GM19468 (cell line): Measurements from ENCODE around the gene SYF2.

Experiments
- ATAC-seq: cut with Tn5 transposase; IDR thresholded peaks from one replicate; pipeline ENCODE4 v1.9.1; 2021; ENCODE audit warnings: mild to moderate bottlenecking, moderate library complexity, moderate number of reproducible peaks; ENCODE audit not compliant: unreplicated experiment; ENCODE audit errors: extremely low read depth

SYF2 gene

DNA sequence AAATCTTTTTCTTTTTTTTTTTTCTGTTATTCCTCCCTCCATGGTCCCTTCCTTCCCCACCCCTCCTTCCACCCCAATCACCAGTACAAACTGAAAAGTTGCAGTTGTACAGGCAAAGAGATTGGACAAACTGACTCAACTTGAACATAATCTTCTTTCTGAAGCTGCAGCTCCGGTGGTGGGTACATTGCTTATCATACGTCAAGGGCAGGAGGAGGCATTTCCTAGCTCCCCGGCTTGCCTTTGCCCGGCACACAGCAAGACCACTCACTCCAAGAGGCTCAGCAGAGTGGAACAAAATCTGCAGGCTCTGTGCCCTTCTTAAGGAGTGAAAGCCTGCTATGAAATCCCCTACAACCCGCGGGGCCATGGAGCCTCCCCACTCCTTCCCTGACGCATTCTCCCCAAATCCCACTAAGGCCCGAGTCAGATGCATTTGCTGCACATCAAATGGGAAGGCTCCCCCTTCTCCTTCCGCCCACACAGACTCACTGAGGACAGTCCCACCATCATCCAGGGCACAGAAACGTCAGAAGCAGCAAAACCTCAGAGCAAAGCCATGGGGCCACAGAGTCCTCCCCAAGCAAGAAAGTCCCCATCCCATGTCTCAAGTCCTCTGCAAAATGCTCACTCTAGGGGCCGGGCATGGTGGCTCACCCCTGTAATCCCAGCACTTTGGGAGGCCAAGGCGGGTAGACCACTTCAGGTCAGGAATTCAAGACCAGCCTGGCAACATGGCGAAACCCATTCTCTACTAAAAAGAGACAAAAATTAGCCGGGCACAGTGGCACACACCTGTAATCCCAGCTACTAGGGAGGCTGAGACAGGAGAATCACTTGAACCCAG is 45.9 kb downstream of the SYF2 start:
- ATAC-seq, result no peak

DNA sequence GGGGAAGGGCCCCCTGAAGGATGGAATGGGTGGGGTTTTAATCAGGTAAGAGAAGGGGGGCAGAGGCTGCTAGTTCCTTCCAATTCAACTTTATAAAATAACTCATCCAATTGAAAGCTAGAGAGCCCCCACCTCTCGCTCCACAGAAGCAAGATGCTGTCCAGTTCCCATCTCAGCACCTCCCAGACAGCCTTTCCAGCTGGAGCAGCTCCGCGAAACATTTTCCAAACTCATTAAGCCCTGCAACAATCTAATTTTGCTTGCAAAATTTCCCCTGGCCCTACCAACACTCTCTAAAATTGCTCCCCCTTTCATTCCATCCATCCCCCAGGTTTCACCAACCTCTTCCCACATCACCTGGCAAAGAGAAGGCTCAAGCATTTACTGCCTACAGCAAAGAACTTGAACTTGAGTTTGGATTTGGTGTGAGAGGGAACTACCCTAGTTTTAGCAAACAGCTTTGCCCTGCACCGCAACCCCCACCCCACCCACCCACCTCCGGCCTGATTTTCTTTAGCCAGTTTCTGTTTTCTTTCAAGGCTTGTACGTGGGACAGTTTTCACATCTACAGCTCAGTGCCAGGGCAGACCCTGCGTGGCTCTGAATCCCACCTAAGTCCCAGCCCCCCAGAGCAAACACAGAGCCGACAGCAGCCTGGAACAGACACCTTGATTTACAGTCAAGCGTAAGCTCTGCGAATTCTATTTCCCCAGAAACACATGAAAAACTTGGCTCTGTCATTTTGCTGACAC is 46.7 kb downstream of the SYF2 start:
- no peak for ATAC-seq

DNA sequence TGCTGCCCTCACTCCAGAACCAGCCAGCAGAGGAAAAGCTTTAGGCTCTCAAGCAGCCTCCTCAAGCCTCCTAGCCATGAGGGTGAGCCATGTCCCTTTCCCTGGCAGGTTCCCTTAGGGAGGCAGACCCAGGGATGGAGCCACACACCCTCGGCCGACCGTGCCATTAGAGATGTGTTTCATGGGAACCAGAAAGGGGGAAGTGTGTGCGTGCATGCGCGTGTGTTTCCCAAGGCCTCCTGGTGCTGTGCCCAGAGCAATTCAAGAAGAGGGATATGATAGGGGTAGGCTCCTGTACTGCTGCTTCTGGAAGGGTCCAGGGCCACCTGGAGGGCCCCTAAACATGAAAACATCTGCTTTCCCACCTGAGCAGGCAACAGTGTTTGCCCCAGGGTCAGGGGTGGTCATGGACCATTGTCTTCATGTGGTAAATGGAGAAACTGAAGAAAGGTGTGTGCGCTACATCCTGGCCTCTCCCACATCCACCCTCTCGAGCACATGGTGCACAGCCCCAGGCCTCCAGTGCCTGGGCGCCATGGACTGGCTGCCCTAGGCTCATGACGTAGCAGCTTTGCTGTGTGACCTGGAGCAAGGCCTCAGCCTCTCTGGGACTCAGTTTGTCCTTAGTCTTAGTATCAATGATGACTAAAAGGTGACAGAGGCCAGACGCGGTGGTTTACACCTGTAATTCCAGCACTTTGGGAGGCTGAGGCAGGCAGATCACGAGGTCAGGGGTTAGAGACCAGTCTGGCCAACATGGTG is 48.1 kb downstream of the SYF2 start:
- ATAC-seq, result no peak

DNA sequence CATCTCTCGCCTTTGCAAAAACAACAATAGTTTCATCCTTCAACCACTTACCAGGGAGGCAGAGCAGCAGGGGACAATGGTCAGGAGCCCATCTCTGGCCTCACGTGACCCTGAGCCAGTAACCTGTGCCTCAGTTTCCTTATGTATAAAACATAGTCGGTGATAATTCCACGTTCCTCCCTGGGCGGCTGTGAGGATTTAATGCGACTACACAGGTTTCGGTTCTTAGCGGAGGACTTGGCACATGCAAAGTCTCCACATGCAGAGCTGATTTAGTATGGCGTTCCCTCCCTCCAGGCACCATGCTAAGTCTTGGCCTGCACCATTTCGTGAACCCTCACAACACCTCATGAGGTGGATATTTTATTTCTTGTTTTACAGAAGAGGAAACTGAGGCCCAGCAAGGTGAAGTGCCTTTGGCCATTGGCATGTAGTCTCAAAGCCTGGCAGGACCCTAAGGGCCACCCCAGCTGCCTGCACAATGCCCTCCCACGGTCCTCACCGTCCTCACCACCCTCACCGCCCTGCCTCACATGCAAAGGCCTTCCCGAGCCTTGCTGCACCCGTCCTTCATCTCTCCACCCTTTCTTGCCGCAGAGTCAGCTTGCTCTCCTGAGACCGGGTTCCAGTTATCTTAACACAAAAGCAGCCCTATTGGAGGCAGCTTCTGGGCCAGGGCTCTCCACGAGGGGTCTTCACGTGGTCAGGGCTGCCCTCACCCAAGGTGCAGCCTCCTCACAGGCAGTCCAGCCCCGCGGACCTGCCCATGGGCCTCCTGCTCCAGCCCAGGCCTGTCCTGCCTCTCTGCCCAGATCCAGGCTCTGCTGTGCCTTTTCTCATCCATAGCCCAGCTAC is 48.9 kb downstream of the SYF2 start:
- ATAC-seq, result no peak

DNA sequence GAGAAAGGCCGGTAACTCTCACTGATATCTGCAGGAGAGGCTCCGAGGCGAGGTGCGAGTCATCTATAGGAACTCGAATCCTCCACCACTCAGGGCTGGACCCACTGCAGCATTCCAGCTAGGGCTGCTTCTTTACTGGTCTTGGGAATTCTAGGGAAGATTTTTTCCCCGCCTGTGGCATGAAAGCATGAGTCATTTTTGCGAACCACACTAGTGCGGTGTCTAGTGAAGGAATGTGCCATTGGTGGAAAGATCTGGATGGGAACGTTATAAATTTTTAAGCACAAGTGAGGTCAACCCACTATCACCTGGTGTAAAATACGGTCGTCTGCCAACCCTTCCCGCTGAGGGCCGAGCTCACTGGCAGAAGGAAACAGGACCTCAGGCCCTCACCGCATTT is 49.7 kb downstream of the SYF2 start:
- ATAC-seq, result no peak

DNA sequence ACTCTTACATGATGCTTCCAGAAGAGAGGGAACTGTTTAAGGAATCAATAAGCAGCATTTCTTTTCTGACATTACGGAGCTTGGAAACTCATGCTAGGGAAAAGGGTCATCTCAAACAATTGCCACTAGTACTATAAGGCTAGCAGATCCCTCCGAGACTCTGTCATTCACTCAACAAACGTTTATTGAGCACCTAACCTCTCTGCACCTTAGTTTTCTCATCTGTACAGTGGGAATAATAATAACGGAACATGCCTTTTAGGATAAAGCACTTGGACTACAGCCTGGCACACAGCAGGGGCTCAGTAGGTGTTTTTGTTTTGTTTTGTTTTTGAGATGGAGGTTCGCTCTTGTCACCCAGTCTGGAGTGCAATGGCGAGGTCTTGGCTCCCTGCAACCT is 51.3 kb downstream of the SYF2 start:
- no peak for ATAC-seq

DNA sequence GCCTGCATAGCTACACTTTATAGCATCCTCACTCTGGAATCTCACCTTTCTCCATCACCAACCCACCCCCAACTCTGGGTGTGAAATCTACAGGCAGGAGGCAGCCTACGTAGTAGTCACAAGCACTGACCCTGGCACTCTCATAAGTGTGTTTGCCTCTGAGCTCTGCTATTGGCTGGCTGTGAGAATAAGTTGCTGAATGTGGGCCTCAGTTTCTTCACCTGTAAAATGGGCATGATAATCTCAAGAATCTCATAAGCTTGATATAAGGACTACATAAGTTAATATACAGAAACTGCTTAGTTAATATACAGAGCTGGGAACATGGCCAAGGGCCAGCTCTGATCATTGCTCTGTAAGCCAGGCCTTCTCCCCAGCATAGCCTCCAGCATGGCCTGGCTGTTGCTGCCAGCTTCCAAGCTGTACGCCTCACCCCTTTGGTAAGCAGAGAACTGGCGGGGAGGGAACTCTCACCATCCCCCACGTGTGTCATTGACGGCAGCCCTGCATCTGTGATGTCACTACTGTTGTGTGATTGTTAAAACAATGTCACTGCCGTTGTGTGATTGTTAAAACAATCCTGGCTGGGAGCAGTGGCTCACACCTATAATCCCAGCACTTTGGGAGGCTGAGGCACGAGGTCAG is 53.3 kb downstream of the SYF2 start:
- ATAC-seq, result no peak

DNA sequence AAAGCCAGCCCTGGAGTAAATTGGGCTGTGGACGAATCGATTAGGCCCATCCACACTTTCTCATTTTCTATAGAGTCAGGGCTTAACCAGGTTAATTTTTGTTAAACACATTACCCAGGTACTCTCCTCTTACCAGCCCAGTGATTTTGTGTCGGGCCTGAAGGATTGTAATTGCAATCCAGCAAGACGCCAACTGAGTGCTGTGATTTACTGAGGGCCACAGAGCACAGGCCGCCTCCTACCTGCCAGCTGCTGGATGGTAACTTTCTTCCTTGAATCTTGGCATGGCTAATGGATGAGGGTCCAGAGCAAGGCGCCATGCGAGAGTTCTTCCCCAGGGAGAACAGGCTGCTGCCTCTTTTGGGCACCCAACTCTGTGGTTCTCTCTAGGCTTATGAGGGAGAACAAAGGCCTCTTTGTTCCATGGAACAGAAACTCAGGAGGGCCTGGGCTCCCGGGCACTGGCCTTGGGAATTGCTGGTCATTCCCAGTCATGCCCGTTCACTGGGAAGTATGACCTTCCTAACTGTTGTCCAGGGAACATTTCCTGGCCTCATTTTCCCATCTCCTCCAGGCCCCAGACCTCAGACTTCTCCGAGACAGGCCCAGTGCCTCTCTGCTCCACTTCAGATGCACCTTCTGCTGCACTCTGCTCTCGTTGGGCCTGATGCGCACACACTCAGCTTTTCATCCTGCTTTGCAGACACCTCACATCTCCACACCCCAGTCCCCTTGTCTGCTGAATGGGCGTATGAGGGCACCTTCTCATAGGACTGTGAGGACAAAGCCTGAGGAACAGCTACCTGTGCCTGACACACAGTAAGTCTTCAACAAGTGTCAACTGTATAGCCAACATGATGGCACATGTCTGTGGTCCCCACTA is 57.3 kb downstream of the SYF2 start:
- no peak for ATAC-seq

DNA sequence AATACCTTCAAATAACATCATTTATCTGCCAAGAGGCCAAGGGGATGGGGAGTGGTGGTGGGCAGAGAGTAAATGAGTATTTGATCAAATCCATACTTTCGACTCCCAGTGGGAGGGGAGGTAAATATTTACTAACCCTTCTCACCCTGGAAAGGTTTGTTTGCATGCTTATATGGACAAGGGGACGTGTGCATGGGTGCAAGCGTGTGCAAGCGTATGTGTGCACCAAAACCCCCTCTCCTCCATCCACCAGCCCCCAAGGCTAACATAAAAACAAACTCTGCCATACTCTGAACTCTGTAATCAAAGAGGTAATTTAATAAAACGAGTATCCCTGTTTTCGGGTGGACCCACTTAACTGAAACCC is 58.0 kb downstream of the SYF2 start:
- ATAC-seq, result no peak

DNA sequence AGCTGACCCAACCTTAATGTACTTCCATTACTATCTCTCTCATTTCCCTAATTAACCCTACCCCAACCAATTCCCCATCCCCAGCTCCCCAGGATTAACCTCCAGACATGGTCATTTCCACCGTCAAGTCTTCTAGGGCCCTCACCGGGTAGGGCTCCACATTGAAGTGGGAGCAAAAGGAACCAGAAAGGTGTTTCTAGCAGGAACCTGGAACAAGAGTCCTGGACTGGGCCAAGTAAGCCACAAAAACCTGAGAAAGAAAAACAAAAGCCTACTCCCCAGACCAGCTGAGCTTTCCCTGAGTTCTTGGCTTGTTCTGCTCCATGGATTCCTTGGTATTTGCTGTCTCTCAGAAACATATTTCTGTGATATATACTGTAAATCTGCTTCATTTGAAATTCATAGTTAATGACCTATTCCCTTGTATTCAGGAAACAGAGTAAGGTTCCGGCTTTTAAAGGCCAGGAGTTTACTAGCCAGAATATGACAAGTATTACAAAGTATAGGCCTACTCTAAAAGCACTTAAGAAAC is 58.4 kb downstream of the SYF2 start:
- no peak for ATAC-seq
